ENCODE data around the gene IQSEC1.

Gene IQSEC1

DNA sequence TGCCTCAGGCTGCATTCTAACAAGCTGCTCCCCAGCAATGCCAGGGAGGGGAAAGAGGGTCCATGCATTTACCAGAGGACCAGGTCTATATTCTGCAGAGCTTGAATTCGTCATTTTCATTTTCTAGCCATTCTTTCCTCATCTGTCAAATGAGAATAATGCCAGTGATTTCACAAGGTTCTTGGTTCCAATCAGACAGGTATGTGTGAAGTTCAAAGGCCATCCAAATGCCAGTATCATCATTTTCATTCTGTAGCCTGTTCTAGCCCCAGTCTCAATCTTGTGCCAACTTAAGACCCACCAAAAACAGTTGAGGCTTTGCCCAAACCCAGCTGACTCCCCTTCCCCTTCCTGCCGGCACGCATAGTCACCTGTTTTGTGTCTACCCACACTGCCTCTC is 112.7 kb downstream of the IQSEC1 start:
- H3K4me3 ChIP-seq (ENCODE audit: low read length) = no peak overlapping the region
- no peak for DNase-seq (ENCODE audit: low read depth)
- no peak for TF ChIP-seq CTCF (conservative IDR thresholded peaks at IDR 0.05; ENCODE audit: low read length)

DNA sequence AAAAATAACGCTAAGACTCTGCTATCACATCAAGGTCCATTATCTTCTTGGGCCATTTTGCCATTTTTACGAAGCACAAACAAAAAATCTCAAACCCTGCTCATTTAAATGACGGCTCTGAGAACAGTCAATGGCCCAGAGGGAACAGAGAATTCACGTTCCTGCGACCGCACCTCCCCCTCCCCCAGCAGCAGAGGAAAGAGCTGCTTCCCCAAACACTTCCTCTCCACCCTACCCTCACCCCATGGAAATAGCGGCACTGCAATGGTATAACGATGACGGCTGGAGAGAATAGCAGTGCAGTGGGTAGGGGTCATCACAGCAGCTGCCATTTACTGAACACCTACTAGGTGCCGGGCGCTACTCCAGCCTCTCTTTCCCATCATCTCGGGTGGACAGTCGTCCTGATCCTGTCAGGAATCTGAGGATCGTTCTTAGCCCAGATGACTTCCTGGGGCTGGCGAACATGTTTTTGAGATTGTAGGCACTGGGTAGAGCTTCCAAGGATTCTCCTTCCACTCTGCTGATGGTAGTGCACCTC is 113.3 kb downstream of the IQSEC1 start:
- no peak for DNase-seq (ENCODE audit: low read depth)
- no peak for TF ChIP-seq CTCF (conservative IDR thresholded peaks at IDR 0.05; ENCODE audit: low read length)
- no peak overlapping the region for H3K4me3 ChIP-seq (ENCODE audit: low read length)

GRCh38 chr3:12959410-12959809 is 113.8 kb downstream of the IQSEC1 start:
- H3K4me3 ChIP-seq (ENCODE audit: low read length) = no peak overlapping the region

DNA sequence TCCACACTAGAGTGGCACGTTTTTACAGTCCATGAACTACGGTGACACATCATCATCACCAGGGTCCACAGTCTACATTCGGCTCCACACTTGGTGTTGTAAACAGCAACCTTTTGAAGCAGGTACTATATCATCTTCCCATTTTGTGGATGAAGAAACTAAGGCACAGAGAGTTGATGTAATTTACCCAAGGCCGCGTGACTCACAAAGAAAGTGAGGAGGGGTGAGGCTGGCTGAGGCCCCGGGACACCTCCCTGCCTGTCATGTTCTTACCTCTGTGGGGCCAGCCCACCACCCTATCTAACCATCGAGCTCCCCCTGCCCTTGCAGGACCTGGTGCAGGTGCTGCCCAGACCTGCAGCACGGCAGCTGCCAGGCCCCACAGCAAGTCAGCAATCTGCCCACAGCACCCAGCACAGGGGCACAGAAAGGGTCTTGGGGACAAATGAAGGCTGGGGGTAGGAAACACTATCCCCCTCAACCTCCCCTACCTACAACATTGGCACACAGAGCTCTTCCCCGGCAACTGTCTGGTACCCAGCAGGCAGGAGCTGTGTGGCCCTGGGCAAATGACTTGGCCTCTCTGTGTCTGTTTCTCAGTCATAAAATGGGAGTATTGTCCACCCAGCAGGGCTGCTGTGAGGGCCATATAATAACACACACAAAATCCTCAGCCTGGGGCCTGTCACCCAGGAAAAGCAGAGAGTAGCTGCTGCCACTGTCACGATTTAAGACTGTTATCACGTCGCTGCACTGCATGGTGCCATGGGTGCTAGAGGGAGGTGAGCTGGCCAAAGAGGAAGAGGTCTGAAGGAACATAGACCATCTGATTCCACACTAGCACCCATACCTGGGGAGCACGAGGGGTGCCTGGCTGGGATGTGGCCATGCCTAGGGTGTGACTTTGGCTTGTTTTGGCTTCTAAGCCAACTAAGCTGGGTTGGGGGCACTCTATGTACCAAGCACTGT is 115.1 kb downstream of the IQSEC1 start:
- TF ChIP-seq CTCF (conservative IDR thresholded peaks at IDR 0.05; ENCODE audit: low read length) = no peak
- H3K4me3 ChIP-seq (ENCODE audit: low read length) = no peak overlapping the region
- no peak for DNase-seq (ENCODE audit: low read depth)

More at GRCh38 chr3:12959410-12959809, 113.8 kb downstream of the IQSEC1 start:
- TF ChIP-seq CTCF (conservative IDR thresholded peaks at IDR 0.05; ENCODE audit: low read length) = no peak
- no peak for DNase-seq (ENCODE audit: low read depth)

DNA sequence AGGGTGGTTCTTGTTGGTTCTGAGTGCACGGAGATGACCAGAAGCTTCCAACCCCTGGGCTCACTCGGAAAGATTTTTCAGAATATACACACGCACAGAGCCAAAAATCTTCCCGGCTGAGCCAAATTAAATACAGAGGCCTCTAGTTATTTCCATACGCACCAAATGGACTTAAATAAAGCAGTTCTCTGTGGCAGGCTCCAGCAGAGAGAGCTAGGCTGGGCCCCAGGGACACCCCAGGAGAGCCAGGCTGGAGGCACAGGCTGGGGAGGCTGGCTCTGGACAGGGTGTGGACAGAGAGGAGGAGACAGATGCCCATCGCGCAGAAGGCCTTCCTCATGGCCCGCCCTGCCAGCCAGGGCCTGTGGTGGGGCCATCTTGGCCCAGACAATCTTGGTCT is 115.9 kb downstream of the IQSEC1 start:
- DNase-seq (ENCODE audit: low read depth) = no peak
- TF ChIP-seq CTCF (conservative IDR thresholded peaks at IDR 0.05; ENCODE audit: low read length) = no peak
- no peak overlapping the region for H3K4me3 ChIP-seq (ENCODE audit: low read length)

GRCh38 chr3:12956316-12956660 is 116.9 kb downstream of the IQSEC1 start:
- no peak for TF ChIP-seq CTCF (conservative IDR thresholded peaks at IDR 0.05; ENCODE audit: low read length)
- no peak overlapping the region for H3K4me3 ChIP-seq (ENCODE audit: low read length)
- no peak for DNase-seq (ENCODE audit: low read depth)

Measured in AG10803 (cell line).